Left cardiac atrium (tissue), 4 donors: ENCODE data around the gene PRPF38B. TPM values are rescaled to one million over a fixed set of nuclear protein-coding genes. Genes with fewer than 3 reads are reported as not detected.
A peak's percentile ranks its signal among the peaks of the same experiment; 100 is the strongest.

Source experiments
- ATAC-seq, 2 donors: fragments of 200-7000 bp; cut with Tn5 transposase; one replicate each; pipeline ENCODE4 v1.9.1; 2020; ENCODE audit warnings: mild to moderate bottlenecking in 2 of 2, moderate library complexity in 2 of 2
- DNase-seq: peaks from one replicate; pipeline ENCODE4 v3.0.0-alpha.2; 2020
- intact Hi-C, 2 donors: fragments of 100-400 bp; cut with DNase I; formaldehyde crosslinking; loops; one replicate each; pipeline versions ENCODE4 v1.14.1 to v1.15.1; 2022 to 2023
- total RNA-seq, 2 donors: library from RNA; stranded (reverse); fragmentation: NEBNext Ultra II Directional; extraction: Animal tissue kit (Norgen Biotek cat#: 25700); gene quantifications; one replicate each; pipeline ENCODE4 v1.2.1, GENCODE V29; 2021
- donor health status: DM: no; HTN: yes; CAD: no.
- donor health status: DM: no; HTN: yes; CAD: no; lungs with severe emphysema.
- donor health status: DM: yes; HTN: yes; CAD: no.
- donor health status: Dilated cardiomyopathy.

Gene PRPF38B
- total RNA-seq, 2 donors from 2014 or later = 18.9 to 22.6 TPM

GRCh38 chr1:108747171-108747850 lies 55.2 kb downstream of the PRPF38B start:
- DNase-seq (peak; percentile 86), ATAC-seq (peak; percentile 82 to 93)
- intact Hi-C loops = loop anchor here in 1 of 2 donors (5.0 kb wide), 1 partner anchor 55 kb away; the partner anchor contains the start of gene PRPF38B

GRCh38 chr1:108747898-108748297 lies 55.8 kb downstream of the PRPF38B start:
- ATAC-seq = no peak
- intact Hi-C loops = loop anchor here in 1 of 2 donors (5.0 kb wide), 1 partner anchor 56 kb away; the partner anchor contains the start of gene PRPF38B

DNA sequence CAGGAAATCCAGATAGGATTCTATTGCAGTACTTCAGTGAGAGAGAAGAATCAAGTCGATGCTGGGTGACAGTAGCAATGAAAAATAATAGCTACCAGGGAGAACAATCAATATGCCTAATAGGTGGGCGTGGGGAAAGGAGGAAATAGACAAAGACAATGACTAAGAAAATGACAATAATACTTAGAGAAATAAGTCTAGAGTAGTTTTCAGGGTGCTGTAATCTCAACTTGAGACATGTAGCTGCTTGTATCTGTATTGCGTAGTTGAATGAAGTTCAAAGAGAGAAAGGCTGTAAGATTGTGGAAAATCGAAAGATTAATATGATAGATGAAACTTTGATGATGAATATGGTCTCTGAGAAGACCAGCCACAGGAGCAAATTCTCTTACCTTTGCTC lies 57.0 kb downstream of the PRPF38B start:
- ATAC-seq (no peak), DNase-seq (no peak)
- intact Hi-C loops = loop anchor here in 1 of 2 donors (5.0 kb wide), 1 partner anchor 57 kb away; the partner anchor contains the start of gene PRPF38B

More at GRCh38 chr1:108747898-108748297, 55.8 kb downstream of the PRPF38B start:
- no peak for DNase-seq

- DNase-seq (no peak), ATAC-seq (no peak)
- intact Hi-C loops = no loop called here
Measured at GRCh38 chr1:108750476-108751181, 58.5 kb downstream of the PRPF38B start.

Other genes starting within 250 kb of the PRPF38B start
- gene NBPF6, start 242.0 kb upstream of the PRPF38B start, total RNA-seq = not detected
- gene EEIG2, start 132.2 kb upstream of the PRPF38B start, total RNA-seq = 1 to 10 TPM; 8.5 to 9.9 TPM
- 1 to 10 TPM; 2.0 to 3.3 TPM for gene HENMT1, start 31.2 kb upstream of the PRPF38B start, total RNA-seq
- not detected for gene FNDC7, start 20.6 kb downstream of the PRPF38B start, total RNA-seq
- gene STXBP3, start 54.4 kb downstream of the PRPF38B start, total RNA-seq = 10 to 100 TPM; 27.7 to 30.4 TPM
- gene AKNAD1, start 164.8 kb downstream of the PRPF38B start, total RNA-seq = not detected
- 10 to 100 TPM in 1 of 2 donors, 1 to 10 TPM in 1; 9.9 to 11.8 TPM for gene GPSM2, start 184.7 kb downstream of the PRPF38B start, total RNA-seq